SU-DHL-6 (cell line): ENCODE data around the gene HBQ1.
"Not testable (repeated sequence)": the region's sequence is repeated elsewhere in the genome, so short reads cannot be mapped to it uniquely, and the experiment has no call there.

ENCODE experiments used
- CTCF ChIP-seq: fragments of 200-600 bp; sonication (generic); IDR thresholded peaks from one replicate; pipeline ENCODE4 v1.5.1; 2017; ENCODE audit warnings: antibody characterized with exemption, mild to moderate bottlenecking, low read length, moderate library complexity; ENCODE audit not compliant: insufficient read depth, poor library complexity, severe bottlenecking
- EZH2phosphoT487 ChIP-seq: fragments of 200-600 bp; sonication (generic), shearing (Covaris generic); conservative IDR thresholded peaks from 2 replicates; pipeline ENCODE4 v1.6.1; 2018; ENCODE audit warnings: mild to moderate bottlenecking, antibody characterized with exemption, low read length, moderate library complexity, mixed read lengths

- TF ChIP-seq CTCF, EZH2phosphoT487: not testable (repeated sequence)
Measured at GRCh38 chr16:230351-230750, 50.1 kb downstream of the HBQ1 start.
